OCI-LY7 (cell line): ENCODE measurements around the gene TACC3.

Experiments
- EZH2phosphoT487 ChIP-seq: fragments of 200-600 bp; sonication (generic); IDR thresholded peaks from 2 replicates; pipeline ENCODE4 v1.6.1; 2018; ENCODE audit warnings: low read depth, borderline replicate concordance, mild to moderate bottlenecking, mixed run types, antibody characterized with exemption, low read length, moderate library complexity, mixed read lengths
- TF ChIP-seq, protein P1 (sequence below): fragments of 200-600 bp; sonication (generic); conservative IDR thresholded peaks from 2 replicates; pipeline ENCODE4 v1.5.1; 2014; ENCODE audit warnings: mild to moderate bottlenecking, antibody characterized with exemption, low read length, moderate library complexity, mixed read lengths

DNA sequence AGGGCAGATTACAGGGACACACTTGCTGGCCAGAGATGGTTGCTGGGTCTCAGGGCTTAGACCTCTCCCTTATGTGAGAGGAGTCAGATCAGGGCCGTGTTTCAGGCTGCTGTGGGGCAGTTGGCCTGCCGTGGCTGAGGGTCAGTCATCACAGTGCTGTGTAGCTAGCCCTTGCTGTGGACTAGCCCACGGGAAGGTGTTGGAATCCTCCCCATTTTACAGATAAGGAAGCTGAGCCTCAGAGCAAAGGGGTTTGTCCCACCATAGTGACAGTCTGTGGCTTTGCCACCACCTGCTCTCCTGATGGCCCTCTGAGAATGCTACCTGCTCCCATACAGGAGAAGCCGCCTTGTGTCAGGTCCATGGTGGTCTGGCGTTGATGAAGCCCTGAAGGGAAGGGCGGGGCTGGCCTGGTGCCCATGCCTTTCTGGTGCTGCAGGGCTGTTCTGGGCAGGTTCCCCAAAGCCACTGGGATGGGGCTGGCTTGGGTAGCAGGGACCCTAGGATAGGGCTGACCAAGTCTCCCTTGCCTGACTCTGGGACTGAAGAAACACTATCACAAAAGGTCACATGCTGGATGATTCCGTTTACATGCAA lies 34.8 kb upstream of the TACC3 start:
- TF ChIP-seq EZH2phosphoT487 = no peak
- TF ChIP-seq, protein P1, sequence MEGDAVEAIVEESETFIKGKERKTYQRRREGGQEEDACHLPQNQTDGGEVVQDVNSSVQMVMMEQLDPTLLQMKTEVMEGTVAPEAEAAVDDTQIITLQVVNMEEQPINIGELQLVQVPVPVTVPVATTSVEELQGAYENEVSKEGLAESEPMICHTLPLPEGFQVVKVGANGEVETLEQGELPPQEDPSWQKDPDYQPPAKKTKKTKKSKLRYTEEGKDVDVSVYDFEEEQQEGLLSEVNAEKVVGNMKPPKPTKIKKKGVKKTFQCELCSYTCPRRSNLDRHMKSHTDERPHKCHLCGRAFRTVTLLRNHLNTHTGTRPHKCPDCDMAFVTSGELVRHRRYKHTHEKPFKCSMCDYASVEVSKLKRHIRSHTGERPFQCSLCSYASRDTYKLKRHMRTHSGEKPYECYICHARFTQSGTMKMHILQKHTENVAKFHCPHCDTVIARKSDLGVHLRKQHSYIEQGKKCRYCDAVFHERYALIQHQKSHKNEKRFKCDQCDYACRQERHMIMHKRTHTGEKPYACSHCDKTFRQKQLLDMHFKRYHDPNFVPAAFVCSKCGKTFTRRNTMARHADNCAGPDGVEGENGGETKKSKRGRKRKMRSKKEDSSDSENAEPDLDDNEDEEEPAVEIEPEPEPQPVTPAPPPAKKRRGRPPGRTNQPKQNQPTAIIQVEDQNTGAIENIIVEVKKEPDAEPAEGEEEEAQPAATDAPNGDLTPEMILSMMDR = no peak
